HG02870 (cell line): Measurements from ENCODE around the gene TAS2R3.
"Not testable (repeated sequence)": the region's sequence is repeated elsewhere in the genome, so short reads cannot be mapped to it uniquely, and the experiment has no call there.

Experiments
- ATAC-seq: cut with Tn5 transposase; IDR thresholded peaks from one replicate; pipeline ENCODE4 v1.9.1; 2021; ENCODE audit warnings: mild to moderate bottlenecking, moderate library complexity; ENCODE audit not compliant: unreplicated experiment

The TAS2R3 gene

GRCh38 chr7:141763797-141764196 is at the start of gene TAS2R3:
TSS of gene TAS2R3 (plus strand) at chr7:141764097. CDS start at chr7:141764159, 62 bp downstream.
- ATAC-seq: no peak

GRCh38 chr7:141714571-141714970 is 49.3 kb upstream of the TAS2R3 start:
- no peak for ATAC-seq

- ATAC-seq: no peak
Observed at GRCh38 chr7:141715018-141715417, 48.9 kb upstream of the TAS2R3 start.

- no peak for ATAC-seq
Observed at GRCh38 chr7:141715794-141716689, 47.9 kb upstream of the TAS2R3 start.

GRCh38 chr7:141717450-141717849 is 46.4 kb upstream of the TAS2R3 start:
- ATAC-seq: no peak

- ATAC-seq: no peak
Observed at GRCh38 chr7:141722529-141722928, 41.4 kb upstream of the TAS2R3 start.

GRCh38 chr7:141729020-141729419 is 34.9 kb upstream of the TAS2R3 start:
- no peak for ATAC-seq

- no peak for ATAC-seq
Observed at GRCh38 chr7:141731476-141732149, 32.3 kb upstream of the TAS2R3 start.

GRCh38 chr7:141737118-141737835 is 26.6 kb upstream of the TAS2R3 start:
- ATAC-seq: no peak

GRCh38 chr7:141737836-141738591 is 25.9 kb upstream of the TAS2R3 start, which contains the start of gene SSBP1:
TSS of gene SSBP1 (plus strand) at chr7:141738358. CDS start at chr7:141739167, 809 bp downstream.
- ATAC-seq: peak; percentile 88

GRCh38 chr7:141738592-141739013 is 25.3 kb upstream of the TAS2R3 start:
- no peak for ATAC-seq

- no peak for ATAC-seq
Observed at GRCh38 chr7:141739250-141739649, 24.6 kb upstream of the TAS2R3 start.

GRCh38 chr7:141742229-141742628 is 21.7 kb upstream of the TAS2R3 start:
- ATAC-seq: no peak

GRCh38 chr7:141744131-141744530 is 19.8 kb upstream of the TAS2R3 start:
- ATAC-seq: no peak

GRCh38 chr7:141748396-141748795 is 15.5 kb upstream of the TAS2R3 start:
- no peak for ATAC-seq

GRCh38 chr7:141751904-141752303 is 12.0 kb upstream of the TAS2R3 start:
- ATAC-seq: not testable (repeated sequence)

GRCh38 chr7:141752634-141753033 is 11.3 kb upstream of the TAS2R3 start:
- ATAC-seq: no peak

GRCh38 chr7:141754939-141755338 is 9.0 kb upstream of the TAS2R3 start:
- ATAC-seq: no peak

GRCh38 chr7:141770083-141770583 is 6.2 kb downstream of the TAS2R3 start:
- ATAC-seq: not testable (repeated sequence)

- no peak for ATAC-seq
Observed at GRCh38 chr7:141776374-141776773, 12.5 kb downstream of the TAS2R3 start, which contains the start of gene TAS2R4. TSS of gene TAS2R4 (plus strand) at chr7:141776674. CDS start at chr7:141778489, 1,815 bp downstream.
